Heart left ventricle (tissue), 13 donors: Measurements from ENCODE around the gene HSH2D.

Experiments
- POLR2A ChIP-seq, 2 donors: fragments of 450-650 bp; IDR thresholded peaks; one replicate each; pipeline ENCODE4 v1.6.1; 2017; ENCODE audit warnings: antibody characterized with exemption in 2 of 2, mild to moderate bottlenecking in 2 of 2, moderate library complexity in 2 of 2
- TF ChIP-seq, protein P1 (sequence below), 12 donors: fragments of 200-600 bp; sonication (generic) in 4 of 12; IDR thresholded peaks; one replicate each; pipeline versions ENCODE4 v1.5.0 to v1.8.0; 2018 to 2022; ENCODE audit warnings: antibody characterized with exemption in 12 of 12, mild to moderate bottlenecking in 5 of 12
- donor health status: ischemic (EF 13 %, LVEDD 7.1; RV severe dilation, severe dysfunction).
- donor health status: DM: no; HTN: yes; CAD: no.
- donor health status: DM: no; HTN: no; CAD: no.
- donor health status: ischemic (EF 25% LVEDD 6.9; RV normal size, moderate dysfunction).
- donor health status: ischemic (EF 25% LVEDD 5.7; RV mildly dilated, moderate dysfunction).
- donor health status: ischemic (EF 35%, LVEDD 5.7; RV mildly dilated, moderate dysfunction).
- donor health status: nonischemic (EF 11% LVEDD 7.7; RV severe dilation, severe dysfunction).
- donor health status: DM: yes; HTN: yes; CAD: no.
- donor health status: PGD.
- donor health status: ischemic (EF 29% LVEDD 5.4; RV normal size, mild dysfunction).
- donor health status: nonischemic (EF 23%, LVEDD 6.1; RV moderate dilation, normal function).

DNA sequence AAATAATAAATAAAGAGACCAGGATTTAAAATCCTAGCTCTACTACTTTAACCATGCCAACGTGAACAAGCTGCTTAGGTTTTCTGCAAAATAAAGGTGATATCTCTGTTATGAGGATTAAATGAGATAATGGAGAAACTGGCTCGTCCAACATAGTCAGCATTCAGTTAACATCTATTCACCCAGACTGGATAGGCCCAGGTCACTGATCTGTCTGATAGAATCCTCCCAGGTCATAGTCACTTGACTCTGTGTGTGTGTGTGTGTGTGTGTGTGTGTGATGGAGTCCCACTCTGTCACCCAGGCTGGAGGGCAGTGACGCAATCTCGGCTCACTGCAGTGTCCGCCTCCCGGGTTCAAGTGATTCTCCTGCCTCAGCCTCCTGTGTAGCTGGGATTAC, 44.7 kb upstream of the HSH2D start:
- TF ChIP-seq, protein P1, sequence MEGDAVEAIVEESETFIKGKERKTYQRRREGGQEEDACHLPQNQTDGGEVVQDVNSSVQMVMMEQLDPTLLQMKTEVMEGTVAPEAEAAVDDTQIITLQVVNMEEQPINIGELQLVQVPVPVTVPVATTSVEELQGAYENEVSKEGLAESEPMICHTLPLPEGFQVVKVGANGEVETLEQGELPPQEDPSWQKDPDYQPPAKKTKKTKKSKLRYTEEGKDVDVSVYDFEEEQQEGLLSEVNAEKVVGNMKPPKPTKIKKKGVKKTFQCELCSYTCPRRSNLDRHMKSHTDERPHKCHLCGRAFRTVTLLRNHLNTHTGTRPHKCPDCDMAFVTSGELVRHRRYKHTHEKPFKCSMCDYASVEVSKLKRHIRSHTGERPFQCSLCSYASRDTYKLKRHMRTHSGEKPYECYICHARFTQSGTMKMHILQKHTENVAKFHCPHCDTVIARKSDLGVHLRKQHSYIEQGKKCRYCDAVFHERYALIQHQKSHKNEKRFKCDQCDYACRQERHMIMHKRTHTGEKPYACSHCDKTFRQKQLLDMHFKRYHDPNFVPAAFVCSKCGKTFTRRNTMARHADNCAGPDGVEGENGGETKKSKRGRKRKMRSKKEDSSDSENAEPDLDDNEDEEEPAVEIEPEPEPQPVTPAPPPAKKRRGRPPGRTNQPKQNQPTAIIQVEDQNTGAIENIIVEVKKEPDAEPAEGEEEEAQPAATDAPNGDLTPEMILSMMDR (IDR thresholded peaks at IDR 0.05) = no peak
- TF ChIP-seq POLR2A (IDR thresholded peaks at IDR 0.05) = no peak
